ENCODE data around the gene SKA1.
"Not testable (repeated sequence)": the region's sequence is repeated elsewhere in the genome, so short reads cannot be mapped to it uniquely, and the experiment has no call there.

The SKA1 gene

GRCh38 chr18:50396005-50396660, 21.3 kb downstream of the SKA1 start:
- no peak for DNase-seq

- DNase-seq: no peak
Measured at GRCh38 chr18:50397023-50397422, 22.2 kb downstream of the SKA1 start.

DNA sequence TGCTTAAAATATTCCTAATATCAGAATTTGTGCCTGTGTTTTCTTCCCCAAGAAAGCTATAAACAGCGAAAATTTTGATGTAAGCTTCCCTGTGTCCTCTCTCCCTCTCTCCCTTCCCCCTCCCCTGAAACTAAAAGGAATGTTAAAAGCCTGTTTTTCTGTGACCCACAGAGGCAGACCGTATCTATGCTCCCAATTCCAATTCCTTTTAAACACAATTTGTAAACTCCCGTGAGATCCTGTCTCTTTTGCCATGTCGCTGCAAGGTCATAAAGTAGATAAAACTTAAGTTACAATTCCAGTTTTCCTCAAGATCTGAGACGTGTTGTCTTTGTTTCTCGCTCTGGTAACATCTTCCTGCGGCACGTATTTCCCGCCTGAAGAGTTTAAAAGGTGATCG, 23.3 kb downstream of the SKA1 start:
- DNase-seq: no peak

DNA sequence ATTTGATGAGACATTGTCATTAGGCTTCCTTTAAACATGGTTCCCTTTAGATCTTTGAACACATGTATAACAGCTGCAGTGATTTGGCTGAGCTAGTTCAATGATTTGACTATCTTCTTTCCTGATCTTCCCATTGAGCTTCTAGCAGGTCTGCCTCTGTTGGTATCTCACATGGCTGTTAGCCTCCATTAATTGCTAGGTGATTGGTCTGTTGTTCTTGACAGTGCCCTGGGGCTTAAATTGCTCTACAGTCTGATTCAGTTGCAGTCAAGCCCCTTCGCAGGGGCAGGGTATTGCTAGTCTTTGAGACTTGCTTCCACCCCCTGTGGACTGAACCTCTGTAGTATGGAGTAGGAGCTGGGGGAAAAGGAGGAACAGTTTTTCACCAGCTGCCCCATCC, 24.1 kb downstream of the SKA1 start:
- no peak for DNase-seq

DNA sequence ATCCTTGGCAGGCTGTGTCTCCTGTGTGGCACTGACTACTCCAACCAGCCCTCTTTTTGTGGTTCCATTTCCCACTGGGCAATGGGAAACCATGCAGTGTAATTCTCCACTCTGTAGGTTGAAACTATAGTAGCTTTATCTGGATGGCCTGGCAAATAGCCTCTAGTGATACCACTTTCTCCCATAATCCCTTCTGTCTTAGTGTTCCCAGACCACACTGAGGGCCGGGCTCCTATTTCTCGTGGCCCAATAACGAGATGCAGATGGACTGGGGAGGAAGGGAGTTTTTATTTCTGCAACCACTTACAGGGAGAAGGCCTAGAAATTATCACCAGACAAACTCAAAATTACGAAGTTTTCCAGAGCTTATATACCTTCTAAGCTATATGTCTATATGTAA, 24.7 kb downstream of the SKA1 start:
- DNase-seq: no peak

GRCh38 chr18:50400438-50400837, 25.6 kb downstream of the SKA1 start:
- DNase-seq: not testable (repeated sequence)

DNA sequence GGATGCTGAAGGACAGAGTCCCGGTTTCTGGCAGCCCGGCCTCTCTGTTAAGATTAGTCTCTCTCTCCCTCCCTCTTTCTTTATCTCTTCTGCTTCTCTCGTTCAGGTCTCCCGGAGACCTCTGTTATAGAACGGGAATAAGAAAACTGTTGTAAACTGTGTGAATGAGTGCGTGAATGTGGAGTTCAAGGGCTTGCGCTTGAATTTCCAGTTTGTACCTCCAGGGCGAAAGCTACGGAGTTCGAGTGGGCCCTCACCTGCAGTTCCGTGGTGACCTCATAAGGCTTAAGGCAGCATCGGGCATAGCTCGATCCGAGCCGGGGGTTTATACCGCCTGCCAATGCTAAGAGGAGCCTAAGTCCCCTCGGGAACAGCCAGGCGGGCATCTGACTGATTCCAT, 26.4 kb downstream of the SKA1 start:
- no peak for DNase-seq

GRCh38 chr18:50401888-50402287, 27.0 kb downstream of the SKA1 start:
- no peak for DNase-seq

GRCh38 chr18:50404752-50405581, 30.1 kb downstream of the SKA1 start:
- DNase-seq: not testable (repeated sequence)

DNA sequence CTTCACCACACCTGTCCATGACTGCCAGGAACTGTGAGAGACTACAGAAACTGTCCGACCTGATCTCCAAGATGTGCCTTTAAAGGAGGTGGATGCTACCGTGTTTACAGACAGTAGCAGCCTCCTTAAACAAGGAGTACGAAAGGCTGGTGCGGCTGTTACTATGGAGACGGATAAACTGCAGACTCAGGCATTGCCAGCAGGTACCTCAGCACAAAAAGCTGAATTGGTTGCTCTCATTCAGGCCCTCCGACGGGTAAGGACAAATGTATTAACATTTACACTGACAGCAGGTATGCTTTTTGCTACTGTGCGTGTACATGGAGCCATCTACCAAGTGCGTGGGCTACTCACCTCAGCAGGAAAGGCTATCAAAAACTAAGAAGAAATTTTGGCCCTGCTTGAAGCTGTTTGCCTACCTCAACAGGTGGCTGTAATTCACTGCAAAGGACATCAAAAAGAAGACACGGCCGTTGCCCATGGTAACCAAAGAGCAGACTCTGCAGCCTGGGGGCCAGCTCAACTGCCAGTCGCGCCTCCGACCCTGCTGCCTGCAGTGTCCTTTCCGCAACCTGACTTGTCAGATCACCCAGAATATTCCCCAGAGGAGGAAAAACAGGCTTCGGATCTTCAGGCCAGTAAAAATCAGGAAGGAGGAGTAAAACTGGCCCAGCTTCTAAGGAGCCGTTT, 30.9 kb downstream of the SKA1 start:
- peak; percentile 46 for DNase-seq

- no peak for DNase-seq
Measured at GRCh38 chr18:50409236-50409635, 34.4 kb downstream of the SKA1 start.

- no peak for DNase-seq
Measured at GRCh38 chr18:50410008-50410407, 35.2 kb downstream of the SKA1 start.

DNA sequence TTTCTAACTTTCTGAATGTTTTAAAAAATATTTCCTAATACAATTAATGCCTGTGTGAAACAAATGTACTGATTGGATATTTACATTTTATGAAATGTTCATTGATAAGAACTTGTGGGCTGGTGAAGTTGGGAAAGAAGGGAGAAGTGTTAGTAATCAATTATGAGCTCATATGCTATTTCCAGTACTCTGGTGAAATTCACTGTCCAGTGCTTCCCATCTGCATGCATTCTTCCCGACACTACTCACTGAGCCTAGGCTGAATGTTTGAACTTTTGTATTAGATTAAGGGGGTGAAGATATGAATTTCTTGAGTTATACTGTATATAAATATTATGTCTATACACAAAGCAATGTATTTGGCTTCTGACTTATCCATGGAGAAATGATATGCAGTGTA, 36.0 kb downstream of the SKA1 start:
- DNase-seq: no peak

DNA sequence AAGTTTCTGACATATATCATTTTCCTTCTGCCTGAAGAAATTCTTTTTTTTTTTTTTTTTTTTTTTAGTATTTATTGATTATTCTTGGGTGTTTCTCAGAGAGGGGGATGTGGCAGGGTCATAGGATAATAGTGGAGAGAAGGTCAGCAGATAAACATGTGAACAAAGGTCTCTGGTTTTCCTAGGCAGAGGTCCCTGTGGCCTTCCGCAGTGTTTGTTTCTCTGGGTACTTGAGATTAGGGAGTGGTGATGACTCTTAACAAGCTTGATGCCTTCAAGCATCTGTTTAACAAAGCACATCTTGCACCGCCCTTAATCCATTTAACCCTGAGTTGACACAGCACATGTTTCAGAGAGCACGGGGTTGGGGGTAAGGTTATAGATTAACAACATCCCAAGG, 42.0 kb downstream of the SKA1 start:
- DNase-seq: not testable (repeated sequence)

- not testable (repeated sequence) for DNase-seq
Measured at GRCh38 chr18:50417705-50418104, 42.9 kb downstream of the SKA1 start.

DNA sequence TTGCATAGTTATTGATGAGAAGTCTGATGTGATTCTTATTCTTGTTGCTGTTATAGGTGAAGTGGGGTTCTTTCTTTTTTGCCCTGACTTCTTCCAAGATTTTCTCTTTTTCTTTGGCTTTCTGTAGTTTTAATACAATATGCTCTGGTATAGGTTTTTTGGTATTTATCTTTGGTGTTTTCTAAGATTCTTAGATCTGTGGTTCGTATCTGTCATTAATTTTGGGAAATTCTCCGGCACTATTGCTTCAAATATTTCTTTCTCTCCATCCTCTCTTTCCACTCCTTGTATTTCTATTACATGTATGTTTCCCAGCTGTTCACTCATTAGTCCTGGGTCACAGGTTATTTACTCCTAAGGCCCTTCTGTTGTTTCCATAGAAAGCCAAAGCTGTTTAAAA, 43.8 kb downstream of the SKA1 start:
- DNase-seq: no peak

- DNase-seq: no peak
Measured at GRCh38 chr18:50422286-50422898, 47.5 kb downstream of the SKA1 start.

- no peak for DNase-seq
Measured at GRCh38 chr18:50424877-50425690, 50.2 kb downstream of the SKA1 start.

DNA sequence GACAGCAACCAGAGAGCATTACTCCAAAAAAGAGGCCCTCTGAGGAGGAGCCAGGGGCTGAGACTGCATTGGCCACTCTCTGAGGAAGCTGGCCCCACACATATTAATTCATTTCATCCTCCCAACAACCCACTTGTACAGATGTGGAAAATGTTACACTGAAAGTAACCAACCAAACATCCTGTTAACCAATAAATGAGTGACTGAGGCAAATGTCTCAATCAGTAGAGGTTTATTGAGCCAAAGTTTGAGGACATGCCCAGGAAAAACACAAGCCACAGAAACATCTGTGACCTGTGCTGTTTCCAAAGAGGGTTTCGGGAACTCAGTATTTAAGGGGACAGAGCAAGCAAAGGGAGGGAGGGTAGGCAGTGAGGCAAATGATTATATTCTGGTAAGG, 53.0 kb downstream of the SKA1 start:
- no peak for DNase-seq

DNA sequence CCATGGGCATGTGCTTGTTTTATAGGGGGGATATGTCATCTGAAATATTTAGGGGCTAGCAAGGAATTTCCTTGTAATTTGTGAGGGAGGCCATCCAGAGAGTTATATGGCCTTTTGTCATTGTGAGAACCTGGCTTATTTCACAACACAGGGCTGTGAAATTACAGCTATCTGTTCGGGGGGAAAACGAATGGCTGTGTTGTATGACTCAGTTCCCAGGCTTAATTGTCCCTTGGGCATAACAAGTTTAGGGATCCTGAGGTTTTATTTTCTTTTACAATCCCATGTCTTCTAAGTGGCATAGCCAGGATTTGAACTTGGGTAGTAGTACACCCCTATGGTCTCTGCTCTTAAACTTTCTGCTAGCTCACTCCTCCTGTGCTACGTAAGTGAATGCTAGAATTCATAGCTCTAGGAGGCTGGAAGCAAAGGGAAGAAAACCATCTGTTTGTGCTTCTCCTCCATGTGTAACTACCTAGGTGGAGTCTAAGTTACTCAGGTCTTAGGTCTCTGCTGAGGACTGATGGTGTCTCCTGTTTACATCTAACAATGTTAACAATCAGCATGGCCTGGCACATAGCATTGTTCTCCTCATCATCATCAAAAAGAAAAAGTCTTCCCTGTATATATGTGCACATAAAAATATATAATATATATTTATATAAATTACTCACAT, 53.8 kb downstream of the SKA1 start:
- DNase-seq: no peak

DNA sequence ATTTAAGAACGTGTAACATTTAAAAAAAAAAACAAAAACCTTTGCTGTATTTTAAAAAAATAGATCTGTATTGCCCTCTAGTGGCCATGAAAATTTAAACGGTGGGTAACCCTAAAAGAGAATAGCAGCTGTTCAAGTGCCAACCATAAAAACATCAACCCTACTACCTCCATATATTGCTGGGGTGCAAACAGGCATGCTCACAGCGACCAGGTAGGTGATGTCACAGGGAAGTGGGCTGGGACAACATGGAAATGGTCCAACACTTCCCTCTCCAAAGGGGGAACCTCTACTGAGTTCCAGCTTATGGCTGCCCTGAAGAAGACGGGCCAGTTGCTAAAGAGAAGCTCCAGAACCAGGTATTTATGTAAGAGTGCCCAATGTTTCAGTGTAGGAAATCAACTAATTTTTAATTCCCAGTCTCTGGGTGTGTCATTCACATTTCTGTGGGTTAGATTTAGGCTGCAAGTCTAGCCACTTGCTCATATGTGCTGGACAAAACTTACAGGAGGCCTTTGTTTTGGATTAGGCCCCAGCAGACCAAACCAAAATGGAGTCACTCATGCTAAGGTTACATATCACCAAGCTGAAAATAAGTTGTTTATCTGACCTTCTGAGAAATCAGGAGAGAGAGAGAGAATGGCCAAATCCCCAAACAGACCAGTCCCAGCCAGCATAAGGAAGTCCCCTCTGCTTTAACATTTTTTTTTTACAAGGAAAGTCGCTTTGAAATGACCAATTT, 54.5 kb downstream of the SKA1 start:
- DNase-seq: no peak
